Mesodermal cell (in vitro differentiated cells): ENCODE results near the gene CDHR2.
A peak's percentile ranks its signal among the peaks of the same experiment; 100 is the strongest.

Experiments
- H3K27ac ChIP-seq: 2 replicates; pipeline ENCODE4 v1.7.0; 2013; ENCODE audit warnings: mild to moderate bottlenecking, low read depth, low read length, moderate library complexity; ENCODE audit not compliant: severe bottlenecking
- H3K36me3 ChIP-seq: 2 replicates; pipeline ENCODE4 v1.7.1; 2013; ENCODE audit warnings: mild to moderate bottlenecking, low read length, moderate library complexity; ENCODE audit not compliant: control insufficient read depth, insufficient read depth
- H3K4me1 ChIP-seq: one replicate; pipeline ENCODE4 v1.7.1; 2013; ENCODE audit warnings: mild to moderate bottlenecking, low read length; ENCODE audit not compliant: insufficient read depth, control insufficient read depth, poor library complexity, severe bottlenecking
- H3K4me3 ChIP-seq: 2 replicates; pipeline ENCODE4 v1.7.0; 2013; ENCODE audit warnings: low read length, control low read depth, mild to moderate bottlenecking; ENCODE audit not compliant: insufficient read depth, poor library complexity, severe bottlenecking; ENCODE audit errors: extremely low read depth
- H3K9me3 ChIP-seq: 2 replicates; pipeline ENCODE4 v1.7.1; 2013; ENCODE audit warnings: mild to moderate bottlenecking, low read length, moderate library complexity; ENCODE audit not compliant: control insufficient read depth
- WGBS, 2 experiments: methylation state at CpG; one replicate each; pipeline ENCODE4 v1.1.5; 2013; ENCODE audit warnings: missing lambda C conversion rate in 2 of 2; ENCODE audit not compliant: insufficient coverage in 2 of 2; 5-methylcytosine and 5-hydroxymethylcytosine counted together

Gene CDHR2

DNA sequence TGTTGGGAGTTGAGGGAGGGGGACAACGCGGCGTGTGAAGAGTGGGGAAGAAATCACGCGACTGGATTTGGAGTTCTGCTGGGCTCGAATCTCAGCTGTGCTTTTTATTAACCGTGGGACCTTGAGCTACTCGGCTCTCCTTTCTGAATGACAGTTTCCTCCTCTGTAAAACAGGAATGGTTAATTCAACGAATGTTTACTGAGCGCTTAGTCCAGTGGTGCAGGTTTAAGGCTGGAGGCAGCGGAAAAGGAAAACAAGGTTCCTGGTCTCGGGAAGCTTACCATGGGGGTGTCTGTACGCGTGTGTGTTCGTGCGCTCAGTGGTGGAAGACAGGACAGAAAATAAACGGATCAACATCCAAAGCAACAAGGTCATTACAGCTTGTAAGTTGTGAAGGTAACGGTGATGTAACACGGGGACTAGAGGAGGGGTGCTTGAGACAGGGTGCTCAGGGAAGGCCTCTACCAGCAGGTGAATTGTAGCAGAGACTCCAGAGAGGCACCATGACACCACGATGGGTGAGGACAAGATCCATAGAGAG is 81.6 kb downstream of the CDHR2 start:
- WGBS, 2 experiments = 17 to 27% methylated on average over 14 to 19 of the region's 20 CpGs
- H3K4me3 ChIP-seq = peak overlapping the region; percentile 36
- no peaks in the 10 kb centered on the region for H3K36me3 ChIP-seq
- H3K27ac ChIP-seq = no peak overlapping the region
- H3K9me3 ChIP-seq = no peaks in the 10 kb centered on the region
- peaks cover 15% of the 10 kb centered on the region for H3K4me1 ChIP-seq

GRCh38 chr5:176631383-176632200 is 82.5 kb downstream of the CDHR2 start:
- 85 to 97% methylated on average over 5 of the region's 7 CpGs for WGBS, 2 experiments
- Histone ChIP-seq H3K9me3 (no peaks in the 10 kb centered on the region), H3K4me1 (peaks cover 15% of the 10 kb centered on the region), H3K36me3 (no peaks in the 10 kb centered on the region), H3K4me3 (no peak overlapping the region), H3K27ac (no peak overlapping the region)

DNA sequence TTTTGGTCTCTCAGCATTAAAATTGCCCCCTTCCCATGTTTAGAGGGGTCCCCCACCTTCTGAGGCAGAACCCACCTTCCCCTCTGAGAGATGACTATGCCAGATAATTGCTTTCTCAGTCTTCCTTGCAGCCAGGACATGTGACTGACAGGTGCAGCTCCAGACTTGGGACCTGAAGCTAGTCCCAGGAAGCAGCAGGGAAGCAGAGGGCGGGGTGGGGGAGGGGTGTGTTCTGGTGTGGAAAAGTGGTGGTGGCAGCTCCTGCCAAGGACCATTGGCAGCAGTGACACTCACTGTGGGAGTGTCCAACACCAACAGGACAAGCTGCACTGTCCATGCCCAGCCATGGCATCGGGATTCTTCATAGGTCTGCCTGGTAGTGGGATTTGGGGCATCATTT is 83.6 kb downstream of the CDHR2 start:
- Histone ChIP-seq H3K4me3 (no peak overlapping the region), H3K4me1 (peaks cover 15% of the 10 kb centered on the region), H3K36me3 (no peaks in the 10 kb centered on the region), H3K27ac (no peak overlapping the region), H3K9me3 (no peaks in the 10 kb centered on the region)
- WGBS, 2 experiments = 93 to 95% methylated on average over 2 of the region's 2 CpGs

GRCh38 chr5:176633598-176633997 is 84.5 kb downstream of the CDHR2 start:
- Histone ChIP-seq H3K27ac (no peak overlapping the region), H3K4me1 (peaks cover 15% of the 10 kb centered on the region), H3K36me3 (no peaks in the 10 kb centered on the region), H3K9me3 (no peaks in the 10 kb centered on the region), H3K4me3 (no peak overlapping the region)
- WGBS, 2 experiments = 41 to 44% methylated on average over 6 of the region's 6 CpGs

- Histone ChIP-seq H3K4me1 (no peaks in the 10 kb centered on the region), H3K27ac (no peak overlapping the region), H3K9me3 (no peaks in the 10 kb centered on the region), H3K4me3 (no peak overlapping the region), H3K36me3 (no peaks in the 10 kb centered on the region)
- WGBS, 2 experiments = 81 to 85% methylated on average over 5 to 7 of the region's 9 CpGs
Measured at GRCh38 chr5:176636426-176636825, 87.3 kb downstream of the CDHR2 start.

DNA sequence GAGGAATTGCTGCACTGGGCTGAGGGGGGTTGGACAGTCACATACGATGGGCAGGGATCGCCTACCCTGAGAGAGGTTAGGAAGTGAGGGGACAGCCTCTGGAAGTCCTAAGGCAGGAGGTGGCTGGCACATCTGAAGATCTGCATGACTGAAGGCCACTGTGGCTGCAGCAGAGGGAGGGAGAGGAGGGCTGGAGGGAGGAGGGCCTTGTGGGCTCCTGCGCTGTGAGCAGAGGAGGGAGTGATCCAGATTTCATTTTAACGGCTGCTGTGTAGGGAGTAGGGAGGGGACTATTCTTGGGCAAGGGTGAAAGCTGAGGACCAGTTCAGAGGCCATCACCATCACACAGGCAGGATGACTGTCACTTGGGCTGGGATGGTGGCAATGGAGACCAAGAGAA is 88.4 kb downstream of the CDHR2 start:
- Histone ChIP-seq H3K9me3 (no peaks in the 10 kb centered on the region), H3K27ac (no peak overlapping the region), H3K4me1 (no peaks in the 10 kb centered on the region), H3K36me3 (no peaks in the 10 kb centered on the region), H3K4me3 (no peak overlapping the region)
- 40 to 44% methylated on average over 2 to 4 of the region's 4 CpGs for WGBS, 2 experiments

- Histone ChIP-seq H3K4me1 (no peaks in the 10 kb centered on the region), H3K4me3 (no peak overlapping the region), H3K27ac (no peak overlapping the region), H3K9me3 (no peaks in the 10 kb centered on the region), H3K36me3 (no peaks in the 10 kb centered on the region)
- 86 to 91% methylated on average over 3 of the region's 3 CpGs for WGBS, 2 experiments
Measured at GRCh38 chr5:176638437-176638836, 89.3 kb downstream of the CDHR2 start.

DNA sequence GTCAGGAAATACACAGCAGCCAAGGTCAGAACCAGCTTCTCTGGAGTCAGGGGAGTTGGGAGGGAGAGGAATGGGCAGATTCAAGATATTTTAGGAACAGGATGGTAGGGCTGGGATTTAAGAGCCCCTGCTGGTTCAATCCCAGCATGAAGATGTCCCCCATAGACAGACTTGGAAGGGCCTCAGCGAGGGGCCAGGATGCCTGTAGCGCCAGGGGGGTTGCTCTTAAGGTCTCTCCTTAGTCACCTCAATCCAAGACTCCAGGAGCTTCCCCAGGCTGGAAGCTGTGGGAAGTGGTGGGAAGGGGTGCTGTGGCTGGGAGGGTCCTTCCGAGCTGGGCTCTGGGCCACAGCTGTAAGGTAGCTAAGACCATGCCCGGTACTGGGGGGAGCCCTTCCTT is 90.1 kb downstream of the CDHR2 start:
- no peak overlapping the region for H3K4me3 ChIP-seq
- 49 to 65% methylated on average over 2 of the region's 4 CpGs for WGBS, 2 experiments
- H3K27ac ChIP-seq = no peak overlapping the region
- no peaks in the 10 kb centered on the region for H3K36me3 ChIP-seq
- H3K9me3 ChIP-seq = no peaks in the 10 kb centered on the region
- H3K4me1 ChIP-seq = no peaks in the 10 kb centered on the region

GRCh38 chr5:176639981-176640380 is 90.8 kb downstream of the CDHR2 start:
- Histone ChIP-seq H3K9me3 (no peaks in the 10 kb centered on the region), H3K27ac (no peak overlapping the region), H3K36me3 (no peaks in the 10 kb centered on the region), H3K4me3 (no peak overlapping the region), H3K4me1 (no peaks in the 10 kb centered on the region)
- WGBS, 2 experiments = 86 to 100% methylated on average over 2 to 4 of the region's 4 CpGs

DNA sequence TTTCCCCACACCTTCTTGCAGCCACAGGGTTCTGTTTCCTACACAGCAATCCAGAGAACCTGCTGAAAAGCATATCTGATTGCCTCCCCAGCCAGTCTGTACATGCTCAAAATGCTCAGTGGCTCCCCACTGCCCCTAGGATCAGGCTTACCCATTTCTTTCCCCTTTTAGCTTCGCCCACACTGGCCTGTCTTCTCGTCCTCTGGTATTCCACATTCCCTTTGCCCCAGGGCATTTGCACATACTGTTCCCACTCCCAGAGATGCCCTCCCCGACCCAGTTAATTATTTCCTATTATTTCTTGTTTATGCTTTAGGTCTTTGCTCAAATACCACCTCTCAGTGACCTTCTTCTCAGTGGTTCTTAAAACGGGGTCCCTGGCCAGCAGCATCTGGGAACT is 91.5 kb downstream of the CDHR2 start:
- no peaks in the 10 kb centered on the region for H3K36me3 ChIP-seq
- H3K9me3 ChIP-seq = no peaks in the 10 kb centered on the region
- no peak overlapping the region for H3K4me3 ChIP-seq
- no peaks in the 10 kb centered on the region for H3K4me1 ChIP-seq
- 80 to 89% methylated on average over 1 to 2 of the region's 4 CpGs for WGBS, 2 experiments
- H3K27ac ChIP-seq = no peak overlapping the region
